A549 (cell line): Measurements from ENCODE around the gene PLA2G2C. TPM values are rescaled to one million over a fixed set of nuclear protein-coding genes. Genes with fewer than 3 reads are reported as not detected.

Source experiments
- ATAC-seq, 2 experiments: fragments of 200-7000 bp in 1 of 2; fragments of >200 bp in 1 of 2; cut with Nextera tagmentation in 1 of 2; cut with Tn5 transposase in 1 of 2; 3 replicates each; pipeline versions ENCODE4 v1.8.0 to v1.9.1; 2018 to 2020; ENCODE audit warnings: mild to moderate bottlenecking in 1 of 2, moderate library complexity in 1 of 2
- CTCF ChIA-PET: fragments of 300-600 bp; sonication (Branson Sonifier 250); formaldehyde crosslinking; extraction: SDS; loops from one replicate; lab custom pipeline; 2021; ENCODE audit warnings: antibody characterized with exemption, inconsistent platforms; lab: Yijun Ruan, JAX
- POLR2A ChIA-PET: fragments of 350-600 bp; formaldehyde crosslinking; extraction: SDS; loops from one replicate; lab custom pipeline; 2021; ENCODE audit warnings: antibody characterized with exemption, inconsistent platforms; lab: Yijun Ruan, JAX
- DNase-seq, 2 experiments: peaks; one replicate each; pipeline versions ENCODE4 v3.0.0 to v3.0.0-alpha.2; 2011 to 2016; ENCODE audit warnings: low read depth in 1 of 2, low spot score in 1 of 2
- FAIRE-seq: peaks from 2 replicates; lab custom pipeline; 2011; peaks lifted over from hg19 to GRCh38; lab: Jason Lieb, UNC
- H3K27ac ChIP-seq, 2 experiments: fragments of >200 bp; sonication (Bioruptor Twin); formaldehyde crosslinking; 3 replicates each; pipeline ENCODE4 v1.5.1; 2016 to 2017
- H3K4me1 ChIP-seq: fragments of >200 bp; sonication (Bioruptor Twin); formaldehyde crosslinking; 3 replicates; pipeline ENCODE4 v1.6.1; 2016
- H3K4me2 ChIP-seq: fragments of >200 bp; sonication (Bioruptor Twin); formaldehyde crosslinking; 3 replicates; pipeline ENCODE4 v1.6.1; 2016
- H3K4me3 ChIP-seq: fragments of >200 bp; sonication (Bioruptor Twin); formaldehyde crosslinking; 3 replicates; pipeline ENCODE4 v1.5.1; 2016
- H3K9me3 ChIP-seq: fragments of >200 bp; sonication (Bioruptor Twin); formaldehyde crosslinking; 3 replicates; pipeline ENCODE4 v1.6.1; 2016
- BHLHE40 ChIP-seq: IDR thresholded peaks from 2 replicates; pipeline ENCODE4 v1.6.1; 2012; ENCODE audit warnings: low read depth, low read length, inconsistent platforms
- CHD2 ChIP-seq: fragments of 150-350 bp; IDR thresholded peaks from 2 replicates; pipeline ENCODE4 v1.6.1; 2014; ENCODE audit warnings: low read length; ENCODE audit not compliant: partially characterized antibody
- EHF ChIP-seq: fragments of 250-450 bp; sonication (Bioruptor Pico); IDR thresholded peaks from 2 replicates; pipeline ENCODE4 v1.5.0; 2020; ENCODE audit warnings: mild to moderate bottlenecking
- ELK1 ChIP-seq: fragments of 150-350 bp; IDR thresholded peaks from 2 replicates; pipeline ENCODE4 v1.6.1; 2014; ENCODE audit warnings: low read depth, mild to moderate bottlenecking, low read length
- FOSL2 ChIP-seq, 2 experiments: fragments of 450-650 bp in 1 of 2; fragments of >200 bp in 1 of 2; sonication (Bioruptor Twin) in 1 of 2; formaldehyde crosslinking; IDR thresholded peaks; 2 replicates each; pipeline versions ENCODE4 v1.5.0 to v1.6.1; 2016 to 2020; ENCODE audit warnings: mild to moderate bottlenecking in 1 of 2, moderate library complexity in 1 of 2
- GATA3 ChIP-seq: IDR thresholded peaks from 2 replicates; pipeline ENCODE4 v1.6.1; 2012; ENCODE audit warnings: borderline replicate concordance
- HEYL ChIP-seq: fragments of 250-450 bp; sonication (Bioruptor Pico); IDR thresholded peaks from 2 replicates; pipeline ENCODE4 v1.8.0; 2021; ENCODE audit warnings: mild to moderate bottlenecking, moderate library complexity
- HOXB13 ChIP-seq: fragments of 250-450 bp; sonication (Bioruptor Pico); IDR thresholded peaks from 2 replicates; pipeline ENCODE4 v1.5.0; 2020; ENCODE audit warnings: low read depth, mild to moderate bottlenecking, moderate library complexity
- HOXB5 ChIP-seq: fragments of 250-450 bp; sonication (Bioruptor Pico); IDR thresholded peaks from 2 replicates; pipeline ENCODE4 v1.5.0; 2020; ENCODE audit warnings: mild to moderate bottlenecking, moderate library complexity
- MAFK ChIP-seq: fragments of 450-650 bp; IDR thresholded peaks from 2 replicates; pipeline ENCODE4 v1.6.1; 2014; ENCODE audit not compliant: partially characterized antibody
- MYC ChIP-seq: IDR thresholded peaks from 2 replicates; pipeline ENCODE4 v1.6.1; 2012; ENCODE audit warnings: mild to moderate bottlenecking, inconsistent platforms, low read length, improper control_type of control experiment, borderline replicate concordance
- NFE2L2 ChIP-seq: fragments of 150-350 bp; conservative IDR thresholded peaks from 2 replicates; pipeline ENCODE4 v1.6.1; 2014; ENCODE audit warnings: low read length
- NR3C1 ChIP-seq: fragments of >200 bp; sonication (Bioruptor Twin); formaldehyde crosslinking; IDR thresholded peaks from 3 replicates; pipeline ENCODE4 v1.6.1; 2017
- POLR2A ChIP-seq: IDR thresholded peaks from 2 replicates; pipeline ENCODE4 v1.6.1; 2012; ENCODE audit warnings: mild to moderate bottlenecking, low read length
- POLR2AphosphoS2 ChIP-seq: conservative IDR thresholded peaks from 2 replicates; pipeline ENCODE4 v1.6.1; 2012; ENCODE audit warnings: low read length, improper control_type of control experiment, inconsistent platforms
- TFCP2L1 ChIP-seq: fragments of 250-450 bp; sonication (Bioruptor Pico); IDR thresholded peaks from 2 replicates; pipeline ENCODE4 v1.5.0; 2021; ENCODE audit warnings: mild to moderate bottlenecking
- ZNF302 ChIP-seq: fragments of 250-450 bp; sonication (Bioruptor Pico); IDR thresholded peaks from 2 replicates; pipeline ENCODE4 v1.9.0; 2021; ENCODE audit warnings: inconsistent platforms, mild to moderate bottlenecking, moderate library complexity
- ZSCAN20 ChIP-seq: fragments of 250-450 bp; sonication (Bioruptor Pico); IDR thresholded peaks from 2 replicates; pipeline ENCODE4 v1.8.0; 2022; ENCODE audit warnings: mild to moderate bottlenecking, moderate library complexity
- whole genome bisulfite sequencing: methylation state at CpG from one replicate; pipeline ENCODE4 v1.1.6; 2017; ENCODE audit errors: missing lambda C conversion rate; 5-methylcytosine and 5-hydroxymethylcytosine counted together
- polyA plus RNA-seq, 4 experiments: library from polyadenylated mRNA; depleted of rRNA in 3 of 4; stranded (reverse); fragments of >200 nt; fragmentation: RNase III in 1 of 4; extraction: RNeasy Plus Mini Kit Qiagen cat#74134 plus additional on column Dnase treatment in 1 of 4; gene quantifications; 2 replicates in 3 of 4; 3 replicates in 1 of 4; pipeline ENCODE4 v1.2.3, GENCODE V29; 2011 to 2017
- TF ChIP-seq, protein P1 (sequence below): fragments of >200 bp; sonication (Bioruptor Twin); formaldehyde crosslinking; IDR thresholded peaks from 3 replicates; pipeline ENCODE4 v1.5.1; 2016
- TF ChIP-seq, protein P2 (sequence below): fragments of 250-450 bp; sonication (Bioruptor Pico); IDR thresholded peaks from 2 replicates; pipeline ENCODE4 v1.5.0; 2021; ENCODE audit warnings: mild to moderate bottlenecking, moderate library complexity, borderline replicate concordance
- TF ChIP-seq, protein P3 (sequence below): IDR thresholded peaks from 2 replicates; pipeline ENCODE4 v1.6.1; 2012
- TF ChIP-seq, protein P4 (sequence below): IDR thresholded peaks from 2 replicates; pipeline ENCODE4 v1.6.1; 2012; ENCODE audit warnings: low read depth, borderline replicate concordance

PLA2G2C gene
- polyA plus RNA-seq, 2 of the 4 experiments (the other 2 are of a cell fraction), result not detected

- Histone ChIP-seq H3K9me3 (no peaks in the 10 kb centered on the region), H3K27ac (no peak overlapping the region), H3K4me2 (no peak overlapping the region), H3K4me1 (peaks cover 8% of the 10 kb centered on the region; the same call in 1 of the 3 replicates), H3K4me3 (no peak overlapping the region)
- DNase-seq (no peak), FAIRE-seq (no peak), ATAC-seq (no peak)
- 82% methylated on average over 2 of the region's 2 CpGs for WGBS
- TF ChIP-seq CHD2 (no peak), MAFK (no peak), TFCP2L1 (no peak), HEYL (no peak)
- TF ChIP-seq, protein P1, sequence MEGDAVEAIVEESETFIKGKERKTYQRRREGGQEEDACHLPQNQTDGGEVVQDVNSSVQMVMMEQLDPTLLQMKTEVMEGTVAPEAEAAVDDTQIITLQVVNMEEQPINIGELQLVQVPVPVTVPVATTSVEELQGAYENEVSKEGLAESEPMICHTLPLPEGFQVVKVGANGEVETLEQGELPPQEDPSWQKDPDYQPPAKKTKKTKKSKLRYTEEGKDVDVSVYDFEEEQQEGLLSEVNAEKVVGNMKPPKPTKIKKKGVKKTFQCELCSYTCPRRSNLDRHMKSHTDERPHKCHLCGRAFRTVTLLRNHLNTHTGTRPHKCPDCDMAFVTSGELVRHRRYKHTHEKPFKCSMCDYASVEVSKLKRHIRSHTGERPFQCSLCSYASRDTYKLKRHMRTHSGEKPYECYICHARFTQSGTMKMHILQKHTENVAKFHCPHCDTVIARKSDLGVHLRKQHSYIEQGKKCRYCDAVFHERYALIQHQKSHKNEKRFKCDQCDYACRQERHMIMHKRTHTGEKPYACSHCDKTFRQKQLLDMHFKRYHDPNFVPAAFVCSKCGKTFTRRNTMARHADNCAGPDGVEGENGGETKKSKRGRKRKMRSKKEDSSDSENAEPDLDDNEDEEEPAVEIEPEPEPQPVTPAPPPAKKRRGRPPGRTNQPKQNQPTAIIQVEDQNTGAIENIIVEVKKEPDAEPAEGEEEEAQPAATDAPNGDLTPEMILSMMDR, result no peak
- TF ChIP-seq, protein P2, sequence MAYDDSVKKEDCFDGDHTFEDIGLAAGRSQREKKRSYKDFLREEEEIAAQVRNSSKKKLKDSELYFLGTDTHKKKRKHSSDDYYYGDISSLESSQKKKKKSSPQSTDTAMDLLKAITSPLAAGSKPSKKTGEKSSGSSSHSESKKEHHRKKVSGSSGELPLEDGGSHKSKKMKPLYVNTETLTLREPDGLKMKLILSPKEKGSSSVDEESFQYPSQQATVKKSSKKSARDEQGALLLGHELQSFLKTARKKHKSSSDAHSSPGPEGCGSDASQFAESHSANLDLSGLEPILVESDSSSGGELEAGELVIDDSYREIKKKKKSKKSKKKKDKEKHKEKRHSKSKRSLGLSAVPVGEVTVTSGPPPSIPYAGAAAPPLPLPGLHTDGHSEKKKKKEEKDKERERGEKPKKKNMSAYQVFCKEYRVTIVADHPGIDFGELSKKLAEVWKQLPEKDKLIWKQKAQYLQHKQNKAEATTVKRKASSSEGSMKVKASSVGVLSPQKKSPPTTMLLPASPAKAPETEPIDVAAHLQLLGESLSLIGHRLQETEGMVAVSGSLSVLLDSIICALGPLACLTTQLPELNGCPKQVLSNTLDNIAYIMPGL, result no peak
- ChIA-PET CTCF (interaction anchor here (1.0 to 4.6 kb wide), 4 partner anchors 9 to 291 kb away, joined by 3 to 24 read pairs (median 3); no protein-coding TSS in a partner anchor), POLR2A (no interaction called here)
Observed at GRCh38 chr1:20200966-20201365, 14.6 kb upstream of the PLA2G2C start.

- H3K27ac ChIP-seq, result no peak overlapping the region
- no peak overlapping the region for H3K4me3 ChIP-seq
- ATAC-seq, result no peak
- TF ChIP-seq, protein P3, sequence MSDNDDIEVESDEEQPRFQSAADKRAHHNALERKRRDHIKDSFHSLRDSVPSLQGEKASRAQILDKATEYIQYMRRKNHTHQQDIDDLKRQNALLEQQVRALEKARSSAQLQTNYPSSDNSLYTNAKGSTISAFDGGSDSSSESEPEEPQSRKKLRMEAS, result no peak
- TF ChIP-seq, protein P4, sequence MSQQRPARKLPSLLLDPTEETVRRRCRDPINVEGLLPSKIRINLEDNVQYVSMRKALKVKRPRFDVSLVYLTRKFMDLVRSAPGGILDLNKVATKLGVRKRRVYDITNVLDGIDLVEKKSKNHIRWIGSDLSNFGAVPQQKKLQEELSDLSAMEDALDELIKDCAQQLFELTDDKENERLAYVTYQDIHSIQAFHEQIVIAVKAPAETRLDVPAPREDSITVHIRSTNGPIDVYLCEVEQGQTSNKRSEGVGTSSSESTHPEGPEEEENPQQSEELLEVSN, result no peak
- TF ChIP-seq POLR2AphosphoS2 (no peak), BHLHE40 (no peak)
- no peak overlapping the region for H3K4me2 ChIP-seq
- DNase-seq, result no peak
- CTCF ChIA-PET, result interaction anchor here (1.6 to 4.6 kb wide), 2 partner anchors 12 to 292 kb away, joined by 3 to 24 read pairs; no protein-coding TSS in a partner anchor
- no peaks in the 10 kb centered on the region for H3K9me3 ChIP-seq
- POLR2A ChIA-PET, result no interaction called here
- WGBS, result 28% methylated on average over 2 of the region's 2 CpGs
- FAIRE-seq, result no peak
- peaks cover 8% of the 10 kb centered on the region; the same call in 1 of the 3 replicates for H3K4me1 ChIP-seq
Observed at GRCh38 chr1:20199840-20200239, 13.5 kb upstream of the PLA2G2C start.

DNA sequence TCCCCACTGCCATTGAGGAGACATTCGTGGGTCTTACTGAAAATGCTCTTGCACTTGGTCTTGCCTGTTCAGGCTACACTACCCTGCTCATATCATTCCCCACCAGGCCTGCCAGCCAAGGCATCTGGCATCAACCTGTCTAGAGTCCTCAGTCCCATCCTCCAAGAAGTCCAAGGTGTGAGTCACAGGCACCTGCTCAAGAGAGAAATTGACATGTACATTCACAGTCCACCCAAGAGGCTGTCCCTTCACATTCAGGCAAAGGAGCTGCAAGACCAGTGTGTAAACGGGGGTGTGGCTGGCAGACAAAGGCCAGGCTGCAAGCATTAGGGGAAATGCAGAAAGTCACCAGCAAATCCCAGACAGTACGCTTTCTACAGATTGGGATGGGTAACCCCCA is 13.1 kb upstream of the PLA2G2C start:
- ChIA-PET CTCF (interaction anchor here (1.6 to 4.6 kb wide), 2 partner anchors 13 to 293 kb away, joined by 3 to 24 read pairs; no protein-coding TSS in a partner anchor), POLR2A (no interaction called here)
- FAIRE-seq (no peak), DNase-seq (no peak), ATAC-seq (no peak)
- Histone ChIP-seq H3K4me1 (peaks cover 8% of the 10 kb centered on the region; the same call in 1 of the 3 replicates), H3K9me3 (no peaks in the 10 kb centered on the region), H3K27ac (no peak overlapping the region), H3K4me3 (no peak overlapping the region), H3K4me2 (no peak overlapping the region)
- TF ChIP-seq EHF (no peak), MYC (no peak), HOXB13 (CRISPR knock-in tag) (no peak)
- WGBS, result 53% methylated on average over 2 of the region's 3 CpGs

DNA sequence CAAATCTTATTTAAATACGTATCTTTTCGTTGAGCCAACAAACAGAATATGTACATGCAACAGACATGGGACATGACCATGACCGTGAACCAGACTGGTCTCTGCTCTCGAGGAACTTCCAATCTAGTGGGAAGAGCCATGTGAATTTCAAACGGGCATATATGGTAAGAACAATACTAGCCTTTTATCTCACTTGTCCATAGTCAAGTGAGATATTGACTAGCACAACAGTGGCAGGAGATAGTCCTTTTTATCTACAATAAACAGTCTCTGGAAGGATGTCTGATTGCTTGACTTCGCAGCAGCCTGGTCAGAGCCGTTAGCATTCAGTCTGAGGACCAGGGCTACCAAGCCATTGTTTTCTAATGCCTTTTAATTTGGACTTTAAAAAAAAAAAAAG is 12.6 kb upstream of the PLA2G2C start:
- ATAC-seq (no peak), DNase-seq (no peak), FAIRE-seq (no peak)
- CTCF ChIA-PET, result interaction anchor here (4.6 kb wide), 1 partner anchor 13 kb away, joined by 24 read pairs; no protein-coding TSS in a partner anchor
- H3K9me3 ChIP-seq, result no peaks in the 10 kb centered on the region
- POLR2A ChIA-PET, result no interaction called here
- no peak for TF ChIP-seq NFE2L2
- TF ChIP-seq POLR2A, result no peak
- TF ChIP-seq NR3C1, result no peak
- no peak for TF ChIP-seq FOSL2 (IDR thresholded peaks at IDR 0.05)
- no peak for TF ChIP-seq FOSL2 (CRISPR knock-in tag; IDR thresholded peaks at IDR 0.05)
- TF ChIP-seq ZNF302, result no peak
- TF ChIP-seq HOXB5 (CRISPR knock-in tag), result no peak
- TF ChIP-seq GATA3, result no peak
- TF ChIP-seq ZSCAN20 (CRISPR knock-in tag), result no peak
- TF ChIP-seq HOXB13 (CRISPR knock-in tag), result no peak
- no peak for TF ChIP-seq ELK1
- no peak for TF ChIP-seq CHD2
- H3K4me1 ChIP-seq, result peaks cover 8% of the 10 kb centered on the region; the same call in 1 of the 3 replicates
- no peak overlapping the region for H3K27ac ChIP-seq
- H3K4me2 ChIP-seq, result no peak overlapping the region
- H3K4me3 ChIP-seq, result no peak overlapping the region
- 49% methylated on average over 7 of the region's 7 CpGs for WGBS
